H1 (cell line): ENCODE results near the gene L3MBTL2. TPM values are rescaled to one million over a fixed set of nuclear protein-coding genes. Genes with fewer than 3 reads are reported as not detected.

ENCODE experiments used
- EP300 ChIP-seq, 2 experiments: IDR thresholded peaks; 1 replicate in 1 of 2; 2 replicates in 1 of 2; pipeline ENCODE4 v1.6.1; 2011 to 2012; ENCODE audit warnings: low read depth in 2 of 2, low read length in 2 of 2, mild to moderate bottlenecking in 2 of 2, borderline replicate concordance in 1 of 2, inconsistent platforms in 1 of 2, moderate library complexity in 1 of 2
- SRF ChIP-seq: IDR thresholded peaks from 2 replicates; pipeline ENCODE4 v1.6.1; 2011; ENCODE audit warnings: mild to moderate bottlenecking, low read depth, low read length, moderate library complexity
- polyA plus RNA-seq, 7 experiments: library from polyadenylated mRNA; depleted of rRNA in 3 of 7; stranded (reverse) in 5 of 7; unstranded in 2 of 7; fragments of >200 nt in 5 of 7; fragments of 200-250 nt in 2 of 7; gene quantifications; 1 replicate in 5 of 7; 2 replicates in 1 of 7; 4 replicates in 1 of 7; pipeline versions ENCODE4 v1.2.1 to v1.2.3, GENCODE V29; 2011 to 2013; ENCODE audit warnings: missing spikeins in 2 of 7, mixed read lengths in 2 of 7
- total RNA-seq: library from RNA; stranded (reverse); fragmentation: NEBNext Ultra II Directional; extraction: Animal tissue kit (Norgen Biotek cat#: 25700); gene quantifications from 2 replicates; pipeline ENCODE4 v1.2.1, GENCODE V29; 2021
- TF ChIP-seq, protein P1 (sequence below), 3 experiments: IDR thresholded peaks; 1 replicate in 2 of 3; 2 replicates in 1 of 3; pipeline versions ENCODE4 v1.5.1 to v1.6.1; 2011; ENCODE audit warnings: low read length in 3 of 3, mild to moderate bottlenecking in 3 of 3, inconsistent platforms in 2 of 3, low read depth in 1 of 3, moderate library complexity in 1 of 3; ENCODE audit not compliant: insufficient read depth in 1 of 3; ENCODE audit errors: control extremely low read depth in 1 of 3

L3MBTL2 gene
- total and polyA plus RNA-seq, 2 of the 8 experiments (the other 6 are each of a cell fraction or from before 2014, with no cell fraction given): 23.9 to 24.9 TPM

- TF ChIP-seq EP300 (IDR thresholded peaks at IDR 0.05; ENCODE audit: borderline replicate concordance in 1 of 2, low read depth in 2 of 2, low read length in 2 of 2) (no peak), SRF (no peak)
- TF ChIP-seq, protein P1, sequence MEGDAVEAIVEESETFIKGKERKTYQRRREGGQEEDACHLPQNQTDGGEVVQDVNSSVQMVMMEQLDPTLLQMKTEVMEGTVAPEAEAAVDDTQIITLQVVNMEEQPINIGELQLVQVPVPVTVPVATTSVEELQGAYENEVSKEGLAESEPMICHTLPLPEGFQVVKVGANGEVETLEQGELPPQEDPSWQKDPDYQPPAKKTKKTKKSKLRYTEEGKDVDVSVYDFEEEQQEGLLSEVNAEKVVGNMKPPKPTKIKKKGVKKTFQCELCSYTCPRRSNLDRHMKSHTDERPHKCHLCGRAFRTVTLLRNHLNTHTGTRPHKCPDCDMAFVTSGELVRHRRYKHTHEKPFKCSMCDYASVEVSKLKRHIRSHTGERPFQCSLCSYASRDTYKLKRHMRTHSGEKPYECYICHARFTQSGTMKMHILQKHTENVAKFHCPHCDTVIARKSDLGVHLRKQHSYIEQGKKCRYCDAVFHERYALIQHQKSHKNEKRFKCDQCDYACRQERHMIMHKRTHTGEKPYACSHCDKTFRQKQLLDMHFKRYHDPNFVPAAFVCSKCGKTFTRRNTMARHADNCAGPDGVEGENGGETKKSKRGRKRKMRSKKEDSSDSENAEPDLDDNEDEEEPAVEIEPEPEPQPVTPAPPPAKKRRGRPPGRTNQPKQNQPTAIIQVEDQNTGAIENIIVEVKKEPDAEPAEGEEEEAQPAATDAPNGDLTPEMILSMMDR (IDR thresholded peaks at IDR 0.05; ENCODE audit: control extremely low read depth in 1 of 3, insufficient read depth in 1 of 3, low read depth in 1 of 3, low read length in 3 of 3): no peak
Measured at GRCh38 chr22:41229215-41229614, 24.1 kb downstream of the L3MBTL2 start (continued).
